NCI-H128 (cell line): ENCODE results near the gene WDPCP.

Source experiments
- DNase-seq: peaks from one replicate; lab custom pipeline; 2025; ENCODE audit not compliant: unreplicated experiment; lab: John Stamatoyannopoulos, UW

Gene WDPCP

DNA sequence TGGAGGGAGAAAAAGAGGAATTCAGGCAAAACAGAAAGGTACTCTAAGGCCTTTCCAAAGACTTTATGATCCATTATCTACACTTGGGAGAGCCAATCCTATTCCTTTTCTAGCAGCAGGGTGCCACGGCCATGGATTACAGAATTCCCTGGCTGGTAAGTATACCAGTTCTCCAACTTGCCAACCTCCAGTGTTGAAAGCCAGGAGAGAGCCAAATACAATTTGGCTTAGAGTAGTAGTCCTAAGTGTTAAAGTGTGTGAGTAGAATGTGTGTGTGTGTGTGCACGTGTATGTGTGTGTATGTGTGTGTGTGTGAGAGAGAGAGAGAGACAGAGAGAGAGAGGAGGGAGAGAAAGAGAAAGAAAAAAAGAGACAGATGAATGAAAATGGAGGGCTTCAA is 43.3 kb downstream of the WDPCP start:
- no peak for DNase-seq

GRCh38 chr2:63544017-63544627 is 44.2 kb downstream of the WDPCP start:
- no peak for DNase-seq

GRCh38 chr2:63539416-63540162 is 48.7 kb downstream of the WDPCP start:
- no peak for DNase-seq

DNA sequence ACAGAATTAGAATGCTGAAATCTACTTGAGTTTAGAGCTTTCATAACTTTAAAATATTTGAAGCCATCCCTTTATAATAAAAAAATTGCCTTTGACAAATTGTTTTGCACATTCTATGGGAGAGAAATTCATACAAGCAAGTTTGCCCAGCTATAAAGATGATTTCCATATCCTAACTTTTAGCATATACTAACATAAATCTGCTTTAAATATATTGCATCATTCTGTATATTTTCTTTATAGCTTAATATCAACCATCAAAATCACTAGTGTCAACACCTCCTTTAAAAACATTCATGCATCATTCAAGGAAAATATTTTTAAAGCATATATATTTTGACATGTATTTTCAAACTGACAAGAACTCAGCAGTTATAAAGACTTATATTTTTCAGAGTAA is 49.9 kb downstream of the WDPCP start:
- no peak for DNase-seq

DNA sequence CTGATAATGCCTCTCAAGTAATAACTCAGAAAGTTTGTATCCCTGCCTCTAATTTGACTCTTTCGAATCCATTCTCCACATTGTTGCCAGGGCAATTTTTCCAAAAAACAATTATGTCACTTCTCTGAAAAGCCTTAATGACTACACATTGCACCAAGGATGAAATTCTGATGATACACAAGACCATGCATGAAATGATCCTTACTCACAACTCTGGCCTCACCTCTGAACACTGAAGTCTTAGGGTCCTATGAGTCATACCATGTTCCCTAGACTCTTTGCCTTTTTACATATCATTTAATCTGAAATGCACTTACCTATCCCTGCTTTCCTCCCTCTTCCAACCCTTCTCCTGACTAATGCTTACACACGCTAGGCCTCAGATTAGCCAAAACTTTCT is 51.0 kb downstream of the WDPCP start:
- no peak for DNase-seq

GRCh38 chr2:63530704-63531279 is 57.5 kb downstream of the WDPCP start:
- DNase-seq, result no peak

GRCh38 chr2:63525905-63526304 is 62.4 kb downstream of the WDPCP start:
- DNase-seq, result no peak

GRCh38 chr2:63522950-63523349 is 65.3 kb downstream of the WDPCP start:
- no peak for DNase-seq

DNA sequence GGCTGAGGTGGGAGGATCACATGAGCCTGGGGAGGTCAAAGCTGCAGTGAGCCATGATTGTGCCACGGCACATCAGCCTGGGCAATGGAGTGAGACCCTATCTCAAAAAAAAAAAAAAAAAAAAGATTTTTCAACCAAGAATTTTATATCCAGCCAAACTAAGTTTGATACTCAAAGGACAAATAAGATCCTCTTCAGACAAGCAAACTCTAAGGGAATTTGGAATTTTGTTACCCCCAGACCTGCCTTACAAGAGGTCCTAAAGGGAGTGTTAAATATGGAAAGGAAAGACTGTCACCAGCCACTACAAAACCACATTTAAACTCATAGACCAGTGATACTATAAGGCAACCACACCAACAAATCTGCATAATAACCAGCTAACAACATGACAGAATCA is 67.5 kb downstream of the WDPCP start:
- DNase-seq, result no peak

DNA sequence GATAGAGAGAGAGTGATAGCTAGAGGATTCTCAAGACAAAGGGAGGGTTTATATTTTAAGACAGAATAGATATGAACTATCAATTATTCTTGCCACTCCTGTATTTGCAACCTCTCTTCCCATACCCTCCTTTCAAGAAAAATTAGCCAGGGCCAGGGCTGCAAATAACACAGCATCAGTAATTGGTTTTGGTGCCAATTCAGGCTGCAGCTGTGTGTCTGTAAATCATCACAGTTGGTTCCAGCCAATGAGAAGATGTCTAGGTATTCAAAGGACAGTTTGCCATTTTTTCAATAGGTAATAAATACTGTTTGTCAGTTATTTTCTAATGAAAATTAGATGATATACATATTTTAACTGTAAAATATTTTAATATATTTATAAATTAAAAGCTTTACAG is 73.5 kb downstream of the WDPCP start:
- DNase-seq, result no peak

GRCh38 chr2:63514237-63514716 is 74.0 kb downstream of the WDPCP start:
- no peak for DNase-seq

DNA sequence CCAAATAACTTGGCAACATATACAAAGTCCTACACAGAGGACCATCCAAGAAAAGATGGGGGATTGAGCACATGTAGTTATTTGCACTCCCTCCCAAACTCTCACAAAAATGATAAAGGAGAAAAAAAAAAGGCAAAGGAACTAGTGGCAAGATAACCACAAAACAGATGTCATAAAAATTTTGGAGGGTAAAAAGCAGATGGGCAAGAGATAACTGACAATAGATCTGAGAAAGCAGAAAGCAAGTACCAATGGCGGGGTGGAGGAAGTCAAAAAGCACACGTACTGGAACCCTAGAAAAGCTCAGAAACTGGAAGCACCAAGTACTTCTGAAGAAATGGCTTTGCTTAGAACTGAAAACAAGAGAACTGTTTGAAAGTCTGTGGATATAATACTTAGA is 82.0 kb downstream of the WDPCP start:
- DNase-seq, result no peak

DNA sequence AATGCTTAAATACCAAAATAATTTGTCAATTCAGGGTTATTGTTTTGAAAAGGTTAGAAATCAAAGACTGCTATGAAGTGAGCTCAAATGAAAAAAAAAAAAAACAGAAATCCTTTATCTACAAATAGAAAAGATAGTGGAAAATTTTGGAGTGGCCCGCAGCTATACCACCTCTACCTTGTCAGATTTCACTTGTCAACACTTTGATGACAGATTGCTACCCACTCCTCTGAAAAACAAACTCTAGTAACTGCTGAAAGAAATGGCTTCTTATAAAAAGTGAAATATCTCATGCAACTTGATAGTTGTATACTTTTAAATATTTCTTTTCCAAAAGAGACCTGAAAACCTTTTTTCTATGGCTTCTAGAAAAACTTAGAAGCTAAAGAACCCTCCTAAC is 84.5 kb downstream of the WDPCP start:
- no peak for DNase-seq

- DNase-seq, result no peak
Measured at GRCh38 chr2:63500398-63500797, 87.9 kb downstream of the WDPCP start.

- DNase-seq, result no peak
Measured at GRCh38 chr2:63497576-63497975, 90.7 kb downstream of the WDPCP start.

GRCh38 chr2:63494968-63495367 is 93.3 kb downstream of the WDPCP start:
- DNase-seq, result no peak

DNA sequence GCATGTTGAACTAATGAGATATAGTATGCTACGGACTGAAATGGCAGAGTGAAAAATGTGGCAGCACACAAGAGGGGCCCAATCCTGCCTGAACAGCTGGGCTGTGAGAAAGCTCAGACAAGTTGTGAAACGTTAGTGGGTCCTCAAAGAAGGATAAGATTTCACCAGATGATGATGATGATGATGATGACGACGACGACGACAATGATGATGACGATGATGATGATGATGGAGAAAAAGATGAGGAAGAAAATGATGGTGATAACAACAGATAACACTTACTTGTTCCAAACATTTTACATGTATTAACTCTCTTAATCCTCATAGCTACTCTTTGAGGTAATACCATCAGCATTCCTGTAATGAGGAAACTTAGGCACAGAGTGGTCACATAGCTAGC is 94.2 kb downstream of the WDPCP start:
- DNase-seq, result no peak

- no peak for DNase-seq
Measured at GRCh38 chr2:63488118-63488713, 100.1 kb downstream of the WDPCP start.

DNA sequence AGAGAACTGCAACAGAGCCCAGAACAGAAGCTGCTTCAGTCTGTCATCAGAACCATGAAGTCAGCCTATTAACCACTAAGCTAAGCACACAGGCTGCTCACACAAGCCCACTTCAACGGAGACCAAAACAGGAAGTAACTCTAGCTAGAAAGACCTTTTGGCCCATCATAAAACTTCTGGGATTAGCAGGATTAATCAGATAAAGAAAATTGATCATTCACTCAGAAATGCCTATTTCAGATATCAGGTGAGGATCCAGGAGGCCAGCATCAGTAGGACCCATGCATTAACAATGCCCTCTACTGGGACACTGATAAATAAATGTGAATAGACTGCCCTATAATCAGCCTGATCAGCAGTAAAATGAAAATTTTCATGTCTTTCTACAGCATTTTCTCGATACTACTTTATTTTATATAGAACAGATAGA is 101.4 kb downstream of the WDPCP start:
- DNase-seq, result no peak

DNA sequence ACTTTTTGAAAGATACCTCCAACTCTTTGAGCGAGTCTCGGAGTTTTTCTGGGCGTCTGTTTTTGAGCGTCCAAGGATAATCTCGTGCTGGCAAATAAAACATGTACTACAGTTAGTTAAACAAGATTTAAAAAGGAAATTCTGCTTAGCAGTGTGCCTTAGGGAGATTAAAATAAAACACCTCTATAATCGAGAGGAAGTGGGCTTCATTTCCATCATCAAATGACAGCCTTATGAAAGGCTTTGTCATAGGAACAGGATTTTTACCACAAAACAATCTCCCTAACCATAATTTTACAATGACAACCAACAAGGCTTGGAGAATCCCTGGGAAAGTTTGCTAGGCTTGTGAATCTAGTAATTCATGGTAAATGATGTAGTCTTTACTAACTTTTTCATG is 103.4 kb downstream of the WDPCP start:
- DNase-seq, result no peak

- no peak for DNase-seq
Measured at GRCh38 chr2:63484481-63484880, 103.8 kb downstream of the WDPCP start.

- DNase-seq, result no peak
Measured at GRCh38 chr2:63477686-63478085, 110.6 kb downstream of the WDPCP start.
